GM18951 (cell line): Measurements from ENCODE around the gene SPON1.

Experiments used
- POLR2A ChIP-seq: IDR thresholded peaks from 4 replicates; pipeline ENCODE4 v1.6.1; 2011; ENCODE audit warnings: mild to moderate bottlenecking; ENCODE audit not compliant: insufficient read length, insufficient read depth; ENCODE audit errors: extremely low read depth
- in situ Hi-C: fragments of 300-500 bp; cut with MboI; formaldehyde crosslinking; loops from one replicate; pipeline ENCODE4 v1.12.0; 2022; ENCODE audit warnings: low sequenced_read_pairs, mixed read lengths, inconsistent platforms; ENCODE audit not compliant: unreplicated experiment

The SPON1 gene

DNA sequence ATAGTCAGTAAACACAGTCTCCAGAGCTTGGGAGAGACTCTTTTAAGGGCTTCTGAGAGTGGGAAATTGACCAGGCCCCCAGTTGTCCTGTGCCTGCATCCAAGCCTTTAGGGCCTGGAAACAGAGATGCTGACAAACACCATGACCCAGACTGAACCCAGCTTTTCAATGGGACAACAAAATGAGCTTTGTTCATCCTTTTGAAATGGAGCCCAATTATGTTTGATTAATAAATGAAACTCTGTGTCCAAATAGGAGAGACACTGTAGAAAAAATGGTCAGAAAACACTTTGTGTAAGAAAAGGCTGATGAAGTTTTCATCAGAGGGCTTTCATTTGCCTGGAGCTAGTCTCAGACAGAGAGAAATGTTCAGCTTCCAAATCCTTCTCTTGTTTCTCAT is 250.5 kb downstream of the SPON1 start:
- no peak for TF ChIP-seq POLR2A

GRCh38 chr11:14218728-14219127 is 256.2 kb downstream of the SPON1 start:
- TF ChIP-seq POLR2A = no peak
- in situ Hi-C loops = no loop called here

More for the DNA sequence above, 250.5 kb downstream of the SPON1 start:
- in situ Hi-C loops = no loop called here

GRCh38 chr11:14223636-14224288 is 261.2 kb downstream of the SPON1 start:
- no peak for TF ChIP-seq POLR2A
- in situ Hi-C loops = no loop called here

DNA sequence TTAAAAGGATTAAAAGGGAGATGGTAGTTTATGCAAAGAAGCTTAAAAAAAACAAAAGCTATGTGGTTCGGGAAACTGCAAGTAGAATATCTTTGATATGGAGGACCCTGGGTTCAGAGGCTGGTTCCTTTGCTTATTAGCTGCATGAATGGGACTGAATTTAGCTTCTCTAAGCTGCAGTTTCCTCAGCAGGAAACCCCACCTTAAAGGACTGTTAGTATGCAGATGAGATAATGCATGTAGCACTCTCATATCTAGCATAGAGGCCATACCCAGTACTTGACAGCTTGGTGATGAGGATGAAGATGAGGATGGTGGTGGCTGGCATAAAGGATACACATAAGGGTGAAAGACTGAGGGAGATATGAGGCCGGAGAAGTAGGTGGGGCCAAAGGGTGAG is 261.9 kb downstream of the SPON1 start:
- TF ChIP-seq POLR2A = no peak
- in situ Hi-C loops = no loop called here

DNA sequence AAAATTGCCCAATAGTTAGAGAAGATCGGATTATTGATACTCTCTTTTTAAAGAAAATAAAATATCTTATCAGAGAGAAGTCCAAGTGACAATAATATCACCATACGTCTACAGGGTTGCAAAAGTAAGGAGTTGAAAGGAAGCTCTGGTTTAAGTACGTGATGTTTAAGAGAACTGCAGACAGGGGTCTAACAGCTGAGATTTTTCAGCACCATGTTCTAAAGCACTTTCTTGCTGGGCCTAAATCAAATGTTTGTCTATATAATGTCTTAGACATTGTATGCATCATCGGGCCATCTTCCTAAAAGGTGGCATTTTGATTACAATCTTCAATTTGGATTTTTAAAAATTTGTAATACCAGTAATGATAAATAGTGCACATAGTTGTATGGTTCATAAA is 263.1 kb downstream of the SPON1 start:
- no peak for TF ChIP-seq POLR2A
- in situ Hi-C loops = no loop called here

DNA sequence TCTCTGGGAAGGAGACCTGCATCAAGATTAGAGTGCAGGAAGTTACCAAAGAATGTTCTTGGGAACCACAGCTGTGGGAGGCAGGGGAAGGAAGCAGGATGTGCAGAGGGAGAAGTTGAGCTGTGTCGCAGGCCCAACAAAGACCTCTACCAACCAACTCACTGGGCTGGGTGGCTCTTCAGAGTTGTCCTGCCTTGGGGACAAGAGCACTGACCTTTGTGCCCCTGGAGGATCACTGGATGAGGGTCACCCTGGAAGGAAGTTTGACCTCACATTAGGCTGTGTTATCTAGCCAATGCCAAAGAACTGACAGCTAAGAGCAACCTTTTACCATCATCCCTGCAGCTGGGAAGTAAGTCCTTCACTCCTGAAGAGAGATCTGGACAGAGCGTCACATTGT is 265.8 kb downstream of the SPON1 start:
- no peak for TF ChIP-seq POLR2A
- in situ Hi-C loops = no loop called here

GRCh38 chr11:14229472-14229871 is 266.9 kb downstream of the SPON1 start:
- TF ChIP-seq POLR2A = no peak
- in situ Hi-C loops = no loop called here

GRCh38 chr11:14230407-14230806 is 267.9 kb downstream of the SPON1 start:
- in situ Hi-C loops = no loop called here
- no peak for TF ChIP-seq POLR2A

DNA sequence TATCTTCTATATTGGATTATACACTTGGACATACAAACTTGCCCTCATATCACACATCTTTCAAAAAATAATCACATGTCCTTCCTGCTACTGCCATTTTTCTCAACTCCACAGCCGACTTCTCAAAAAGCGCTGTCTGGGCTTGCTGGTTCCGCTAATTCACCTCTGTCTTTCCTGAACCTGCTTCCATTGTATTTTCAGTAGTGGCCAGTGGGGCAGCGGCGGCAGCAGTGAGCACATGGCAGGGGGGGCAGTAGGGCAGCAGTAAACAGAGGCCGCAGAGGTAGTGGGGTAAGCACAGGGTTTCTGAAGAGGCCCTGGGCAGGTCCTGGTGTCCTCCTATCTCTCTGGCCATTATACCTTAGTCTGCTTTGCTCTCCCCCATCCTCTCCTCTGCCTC is 270.1 kb downstream of the SPON1 start:
- TF ChIP-seq POLR2A = no peak
- in situ Hi-C loops = no loop called here

DNA sequence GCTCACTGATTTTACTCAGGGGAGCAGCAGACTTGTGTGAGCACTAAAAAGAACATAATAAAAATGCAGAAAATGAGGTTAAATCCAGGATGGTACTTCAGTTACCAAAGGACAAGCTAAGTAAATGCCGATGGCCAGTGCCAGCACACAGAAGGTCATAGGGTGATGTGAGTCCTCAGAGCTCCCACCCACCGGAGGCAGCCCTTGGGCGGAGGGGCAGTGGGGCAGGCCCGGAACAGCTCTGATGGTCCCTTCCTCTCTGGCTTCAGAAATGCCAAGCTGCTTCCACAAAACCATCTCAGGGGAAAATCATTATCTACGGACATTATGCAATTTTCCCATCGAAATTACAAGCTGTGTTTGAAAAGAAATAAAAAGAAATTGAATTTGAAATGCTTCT is 271.9 kb downstream of the SPON1 start:
- no peak for TF ChIP-seq POLR2A
- in situ Hi-C loops = no loop called here

- no peak for TF ChIP-seq POLR2A
- in situ Hi-C loops = no loop called here
Observed at GRCh38 chr11:14235701-14236100, 273.2 kb downstream of the SPON1 start.

GRCh38 chr11:14237444-14237961 is 275.0 kb downstream of the SPON1 start:
- in situ Hi-C loops = no loop called here
- TF ChIP-seq POLR2A = no peak

DNA sequence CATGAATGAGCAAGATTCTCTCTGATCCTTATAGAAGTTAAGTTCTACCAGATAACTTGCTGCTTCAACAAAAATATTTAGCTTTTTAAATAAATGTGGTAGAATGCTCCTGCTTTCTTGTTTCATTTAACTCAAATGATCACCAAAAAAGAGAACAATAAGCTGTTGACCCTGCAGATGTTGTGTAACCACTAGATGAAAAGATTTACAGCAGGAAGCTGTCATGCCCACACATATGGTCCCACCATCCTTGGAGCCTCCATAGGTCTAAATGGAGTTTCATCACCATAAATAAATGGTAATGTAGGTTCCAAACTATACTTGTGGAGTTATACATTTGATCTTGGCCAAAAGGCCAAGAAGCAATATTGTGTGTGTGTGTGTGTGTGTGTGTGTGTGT is 277.7 kb downstream of the SPON1 start:
- TF ChIP-seq POLR2A = no peak
- in situ Hi-C loops = no loop called here

DNA sequence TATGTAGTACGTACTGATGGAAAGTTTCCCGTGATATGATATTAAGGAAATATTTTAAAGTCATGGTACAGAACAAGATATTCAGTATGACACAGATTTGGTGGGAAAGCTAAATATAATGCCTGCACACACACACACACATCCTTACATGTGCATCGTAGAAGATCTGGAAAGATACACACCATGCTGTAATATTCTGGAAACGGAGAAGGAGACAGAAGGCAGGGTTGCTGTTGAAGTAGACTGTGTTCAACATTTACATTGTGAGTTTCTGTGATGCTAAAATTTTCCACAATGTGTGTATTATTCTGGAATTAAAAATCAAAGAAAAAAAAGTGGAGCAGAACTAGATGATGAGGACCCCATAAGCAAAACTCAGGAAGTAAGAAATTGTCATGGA is 278.4 kb downstream of the SPON1 start:
- in situ Hi-C loops = no loop called here
- no peak for TF ChIP-seq POLR2A
